GM18867 (cell line): Measurements from ENCODE around the gene EXO5.
"Not testable (repeated sequence)": the region's sequence is repeated elsewhere in the genome, so short reads cannot be mapped to it uniquely, and the experiment has no call there.

ENCODE experiments used
- ATAC-seq: cut with Tn5 transposase; IDR thresholded peaks from one replicate; pipeline ENCODE4 v1.9.1; 2021; ENCODE audit warnings: mild to moderate bottlenecking, moderate library complexity; ENCODE audit not compliant: unreplicated experiment

The EXO5 gene

GRCh38 chr1:40508375-40509341 is at the start of gene EXO5:
Gene EXO5, plus strand, starts transcription at chr1:40508767. Its CDS starts 5,778 bp downstream, at chr1:40514545.
- ATAC-seq: peak; percentile 80

- no peak for ATAC-seq
These were observed 45.5 kb upstream of the EXO5 start for GRCh38 chr1:40462956-40463590.

GRCh38 chr1:40469327-40469726 is 39.2 kb upstream of the EXO5 start:
- ATAC-seq: no peak

GRCh38 chr1:40475268-40475667 is 33.3 kb upstream of the EXO5 start:
- ATAC-seq: no peak

- ATAC-seq: peak; percentile 71
These were observed 31.5 kb upstream of the EXO5 start, which contains the start of gene ZFP69 for GRCh38 chr1:40476924-40477677. Gene ZFP69, plus strand, starts transcription at chr1:40477290. Its CDS starts 2,072 bp downstream, at chr1:40479362.

GRCh38 chr1:40477678-40478053 is 30.9 kb upstream of the EXO5 start:
- ATAC-seq: peak; percentile 23

- no peak for ATAC-seq
These were observed 30.3 kb upstream of the EXO5 start for GRCh38 chr1:40478276-40478675.

- ATAC-seq: no peak
These were observed 29.4 kb upstream of the EXO5 start for GRCh38 chr1:40479156-40479555.

GRCh38 chr1:40495315-40495903 is 13.2 kb upstream of the EXO5 start:
- ATAC-seq: no peak

GRCh38 chr1:40502651-40503050 is 5.9 kb upstream of the EXO5 start:
- not testable (repeated sequence) for ATAC-seq

GRCh38 chr1:40507973-40508372 is 594 bp upstream of the EXO5 start:
- no peak for ATAC-seq

GRCh38 chr1:40519517-40519916 is 10.9 kb downstream of the EXO5 start:
- no peak for ATAC-seq

- ATAC-seq: no peak
These were observed 22.3 kb downstream of the EXO5 start for GRCh38 chr1:40530735-40531380.

- peak; percentile 95 for ATAC-seq
These were observed 23.0 kb downstream of the EXO5 start, which contains the start of gene ZNF684 for GRCh38 chr1:40531381-40532061. Gene ZNF684, plus strand, starts transcription at chr1:40531637. Its CDS starts 1,530 bp downstream, at chr1:40533167.

- ATAC-seq: no peak
These were observed 23.5 kb downstream of the EXO5 start for GRCh38 chr1:40532062-40532389.

GRCh38 chr1:40532844-40533424 is 24.4 kb downstream of the EXO5 start:
- ATAC-seq: no peak

GRCh38 chr1:40534589-40534988 is 26.0 kb downstream of the EXO5 start:
- no peak for ATAC-seq

GRCh38 chr1:40535732-40536131 is 27.2 kb downstream of the EXO5 start:
- no peak for ATAC-seq

- no peak for ATAC-seq
These were observed 30.8 kb downstream of the EXO5 start for GRCh38 chr1:40539338-40539737.
